Measurements from ENCODE around the gene FAM200A.

DNA sequence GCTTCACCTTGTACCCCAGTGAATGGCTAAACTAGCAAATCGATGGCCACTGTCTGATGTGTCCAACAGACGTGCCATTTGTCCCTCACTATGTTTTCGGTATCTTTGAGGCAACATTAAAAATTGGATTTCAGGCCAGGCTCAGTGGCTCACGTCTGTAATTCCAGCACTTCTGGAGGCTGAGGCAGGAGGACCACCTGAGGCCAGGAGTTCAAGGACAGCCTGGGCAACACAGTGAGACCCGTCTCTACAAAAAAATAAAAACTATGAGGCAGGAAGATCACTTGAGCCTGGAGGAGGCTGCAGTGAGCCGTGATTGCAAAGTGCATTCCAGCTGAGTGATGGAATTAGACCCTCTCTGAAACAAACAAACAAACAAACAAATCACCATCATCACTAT, 8.0 kb downstream of the FAM200A start:
- TF ChIP-seq, protein P1, sequence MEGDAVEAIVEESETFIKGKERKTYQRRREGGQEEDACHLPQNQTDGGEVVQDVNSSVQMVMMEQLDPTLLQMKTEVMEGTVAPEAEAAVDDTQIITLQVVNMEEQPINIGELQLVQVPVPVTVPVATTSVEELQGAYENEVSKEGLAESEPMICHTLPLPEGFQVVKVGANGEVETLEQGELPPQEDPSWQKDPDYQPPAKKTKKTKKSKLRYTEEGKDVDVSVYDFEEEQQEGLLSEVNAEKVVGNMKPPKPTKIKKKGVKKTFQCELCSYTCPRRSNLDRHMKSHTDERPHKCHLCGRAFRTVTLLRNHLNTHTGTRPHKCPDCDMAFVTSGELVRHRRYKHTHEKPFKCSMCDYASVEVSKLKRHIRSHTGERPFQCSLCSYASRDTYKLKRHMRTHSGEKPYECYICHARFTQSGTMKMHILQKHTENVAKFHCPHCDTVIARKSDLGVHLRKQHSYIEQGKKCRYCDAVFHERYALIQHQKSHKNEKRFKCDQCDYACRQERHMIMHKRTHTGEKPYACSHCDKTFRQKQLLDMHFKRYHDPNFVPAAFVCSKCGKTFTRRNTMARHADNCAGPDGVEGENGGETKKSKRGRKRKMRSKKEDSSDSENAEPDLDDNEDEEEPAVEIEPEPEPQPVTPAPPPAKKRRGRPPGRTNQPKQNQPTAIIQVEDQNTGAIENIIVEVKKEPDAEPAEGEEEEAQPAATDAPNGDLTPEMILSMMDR (conservative IDR thresholded peaks at IDR 0.05; ENCODE audit: low read depth, low read length), result no peak
- TF ChIP-seq CHD1 (IDR thresholded peaks at IDR 0.05; ENCODE audit: low read depth, low read length) (no peak), FOS (IDR thresholded peaks at IDR 0.05; ENCODE audit: low read depth, low read length) (no peak), RAD21 (IDR thresholded peaks at IDR 0.05; ENCODE audit: low read length) (no peak), RFX5 (IDR thresholded peaks at IDR 0.05; ENCODE audit: low read depth, low read length) (no peak), MXI1 (IDR thresholded peaks at IDR 0.05; ENCODE audit: borderline replicate concordance, low read depth, low read length) (no peak), MAZ (IDR thresholded peaks at IDR 0.05; ENCODE audit: borderline replicate concordance, low read depth, low read length) (no peak), POLR2A (IDR thresholded peaks at IDR 0.05; ENCODE audit: low read depth, low read length) (no peak), RCOR1 (IDR thresholded peaks at IDR 0.05; ENCODE audit: insufficient replicate concordance, low read length) (no peak), SMC3 (IDR thresholded peaks at IDR 0.05; ENCODE audit: low read depth, low read length) (no peak), CEBPB (IDR thresholded peaks at IDR 0.05; ENCODE audit: low read depth, low read length) (no peak), BHLHE40 (IDR thresholded peaks at IDR 0.05; ENCODE audit: low read depth, low read length) (no peak)
- TF ChIP-seq, protein P2, sequence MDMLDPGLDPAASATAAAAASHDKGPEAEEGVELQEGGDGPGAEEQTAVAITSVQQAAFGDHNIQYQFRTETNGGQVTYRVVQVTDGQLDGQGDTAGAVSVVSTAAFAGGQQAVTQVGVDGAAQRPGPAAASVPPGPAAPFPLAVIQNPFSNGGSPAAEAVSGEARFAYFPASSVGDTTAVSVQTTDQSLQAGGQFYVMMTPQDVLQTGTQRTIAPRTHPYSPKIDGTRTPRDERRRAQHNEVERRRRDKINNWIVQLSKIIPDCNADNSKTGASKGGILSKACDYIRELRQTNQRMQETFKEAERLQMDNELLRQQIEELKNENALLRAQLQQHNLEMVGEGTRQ (IDR thresholded peaks at IDR 0.05; ENCODE audit: low read depth, low read length), result no peak

Data from IMR-90 (cell line).